ENCODE data around the gene OTP.

- no peak for TF ChIP-seq CTCF (IDR thresholded peaks at IDR 0.05; ENCODE audit: low read depth, low read length, missing input control)
- TF ChIP-seq EGR1 (IDR thresholded peaks at IDR 0.05; ENCODE audit: low read depth in 2 of 2) = no peak
- TF ChIP-seq RAD21 (IDR thresholded peaks at IDR 0.05) = no peak
- TF ChIP-seq MAX (IDR thresholded peaks at IDR 0.05) = no peak
- no peak for TF ChIP-seq REST (IDR thresholded peaks at IDR 0.05)
- TF ChIP-seq FOXA1 (IDR thresholded peaks at IDR 0.05) = no peak
- no peak for TF ChIP-seq SP1 (IDR thresholded peaks at IDR 0.05)
- TF ChIP-seq GABPA (IDR thresholded peaks at IDR 0.05 in 1 of 2, conservative IDR thresholded peaks at IDR 0.05 in 1 of 2) = no peak
These were observed 15.2 kb downstream of the OTP start for GRCh38 chr5:77623203-77623740.
